ENCODE results near the gene ARL3.
"Not testable (repeated sequence)": the region's sequence is repeated elsewhere in the genome, so short reads cannot be mapped to it uniquely, and the experiment has no call there.

ARL3 gene

DNA sequence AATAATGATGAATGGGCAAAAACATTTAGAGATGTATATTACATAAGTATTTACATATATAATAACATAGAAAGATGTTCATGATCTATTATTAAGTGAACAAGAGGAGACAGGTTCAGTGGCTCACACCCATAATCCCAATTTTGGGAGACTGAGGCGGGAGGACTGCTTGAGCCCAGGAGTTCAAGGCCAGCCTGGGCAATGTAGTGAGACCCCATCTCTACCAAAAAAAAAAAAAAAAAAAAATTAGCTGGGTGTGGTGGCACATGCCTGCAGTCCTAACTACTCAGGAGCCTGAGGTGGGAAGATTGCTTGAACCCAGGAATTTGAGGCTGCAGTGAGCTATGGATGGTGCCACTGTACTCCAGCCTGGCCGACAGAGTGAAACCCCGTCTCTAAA is 12.4 kb downstream of the ARL3 start:
- no peak for DNase-seq

DNA sequence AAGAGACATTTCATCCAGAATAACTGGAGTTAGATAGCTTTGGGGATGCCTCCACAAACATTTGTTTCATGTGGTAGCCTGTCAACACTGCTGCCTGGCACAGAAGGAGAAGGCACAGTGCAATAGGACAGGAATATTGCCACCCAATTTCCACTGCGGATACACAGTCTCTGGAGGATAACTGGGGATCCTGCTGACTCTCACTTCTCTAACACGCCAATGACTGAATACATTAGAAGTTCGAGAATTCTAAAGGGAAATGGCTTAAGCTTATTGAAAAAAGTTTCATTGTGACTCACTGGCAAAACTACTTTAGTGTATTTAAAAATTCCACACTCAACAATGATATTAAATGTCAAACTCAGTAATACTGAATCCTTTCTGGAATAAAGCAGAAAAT is 12.9 kb downstream of the ARL3 start:
- DNase-seq: no peak

DNA sequence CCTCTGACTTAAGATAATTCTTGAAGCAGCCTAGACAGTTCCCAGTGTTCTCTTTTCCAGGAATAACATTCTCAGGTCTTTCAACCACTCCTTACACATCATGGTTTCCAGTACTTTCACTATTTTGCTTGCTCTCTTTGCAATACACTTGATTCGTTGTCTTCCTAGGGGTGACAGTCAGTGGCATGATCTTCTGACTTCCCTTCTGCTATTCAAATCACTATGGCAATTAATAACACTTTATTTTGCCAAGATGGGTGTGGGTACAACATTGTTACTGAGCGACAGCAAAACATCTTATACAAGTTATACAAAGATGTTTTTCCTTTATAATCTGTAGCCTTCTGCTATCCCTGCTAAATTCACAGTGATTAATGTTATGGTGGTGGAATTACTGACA is 15.3 kb downstream of the ARL3 start:
- DNase-seq: no peak

DNA sequence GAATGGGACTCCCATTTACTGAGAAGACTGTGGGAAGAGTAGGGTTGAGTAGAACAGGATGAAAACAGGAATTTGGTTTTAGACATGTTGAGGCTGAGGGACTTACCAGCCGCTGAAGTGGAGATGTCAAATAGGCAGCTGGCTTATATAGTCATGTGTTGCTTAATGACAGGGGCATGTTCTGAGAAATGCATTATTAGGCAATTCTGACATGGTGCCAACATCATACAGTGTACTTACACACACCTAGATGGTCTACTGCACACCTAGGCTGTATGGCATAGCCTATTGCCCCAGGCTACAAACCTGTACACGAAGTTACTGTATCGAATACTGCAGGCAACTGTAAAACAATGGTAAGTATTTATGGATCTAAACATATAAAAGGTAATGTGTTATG is 17.5 kb downstream of the ARL3 start:
- DNase-seq: no peak

DNA sequence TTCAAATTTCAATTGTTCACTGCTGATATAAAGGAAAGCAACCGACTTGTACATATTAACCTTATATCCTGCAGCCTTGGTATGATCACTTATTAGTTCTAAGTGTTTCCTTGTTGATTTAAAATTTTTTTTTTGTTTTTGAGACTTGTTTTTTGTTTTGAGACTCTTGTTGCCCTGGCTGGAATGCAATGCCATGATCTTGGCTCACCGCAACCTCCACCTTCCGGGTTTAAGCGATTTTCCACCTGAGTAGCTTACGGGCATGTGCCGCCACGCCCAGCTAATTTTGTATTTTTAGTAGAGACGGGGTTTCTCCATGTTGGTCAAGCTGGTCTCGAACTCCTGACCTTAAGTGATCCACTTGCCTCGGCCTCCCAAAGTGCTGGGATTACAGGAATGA is 18.8 kb downstream of the ARL3 start:
- not testable (repeated sequence) for DNase-seq

DNA sequence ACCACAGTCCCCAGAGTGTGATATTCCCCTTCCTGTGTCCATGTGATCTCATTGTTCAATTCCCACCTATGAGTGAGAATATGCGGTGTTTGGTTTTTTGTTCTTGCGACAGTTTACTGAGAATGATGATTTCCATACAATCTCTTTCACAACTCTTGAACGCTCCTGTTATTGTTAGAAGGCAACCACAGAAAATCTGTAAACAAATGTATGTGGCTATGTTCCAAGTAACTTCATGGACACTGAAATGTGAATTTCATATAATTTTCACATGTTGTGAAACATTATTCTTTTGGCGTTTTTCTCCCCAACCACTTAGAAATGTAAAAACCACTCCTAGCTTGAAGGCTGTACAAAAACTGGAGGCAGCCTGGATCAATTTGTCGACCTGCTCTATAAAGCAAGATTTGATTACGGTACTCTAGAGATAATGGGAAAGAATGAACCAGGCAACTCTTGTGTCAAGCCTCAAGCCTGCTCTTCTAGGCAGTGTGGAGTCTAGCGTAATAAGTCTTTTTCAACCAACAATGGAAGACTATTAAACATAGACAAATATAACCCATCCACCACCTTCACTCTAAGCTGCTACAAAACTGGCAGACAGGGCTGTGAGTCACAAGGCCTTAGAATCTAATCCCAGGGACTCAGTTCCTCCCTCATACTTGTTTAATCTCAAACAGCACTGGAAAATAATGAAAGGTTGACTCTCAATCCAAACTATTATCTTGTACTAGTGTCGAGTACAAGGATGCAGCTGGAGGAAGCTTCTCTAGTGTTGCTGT is 22.7 kb downstream of the ARL3 start:
- DNase-seq: no peak

DNA sequence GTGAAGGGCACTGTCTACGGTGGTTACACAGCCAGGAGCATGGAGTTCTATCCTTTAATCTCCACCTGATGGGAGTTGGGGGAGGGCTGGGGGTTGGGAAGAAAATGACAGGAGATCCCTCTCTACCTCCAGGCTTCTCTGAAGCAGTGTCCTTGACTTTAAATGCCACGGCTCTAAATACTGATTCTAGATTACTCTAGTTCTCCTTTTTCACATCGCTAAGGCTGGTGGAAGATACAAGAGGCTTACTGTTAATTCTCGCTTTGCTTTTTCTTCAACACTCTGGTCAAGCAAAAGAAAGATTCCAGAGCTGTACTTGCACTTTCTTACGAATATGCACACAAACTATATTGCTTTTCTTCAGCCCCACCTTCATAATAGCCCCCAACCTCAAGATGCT is 30.5 kb downstream of the ARL3 start:
- DNase-seq: no peak

DNA sequence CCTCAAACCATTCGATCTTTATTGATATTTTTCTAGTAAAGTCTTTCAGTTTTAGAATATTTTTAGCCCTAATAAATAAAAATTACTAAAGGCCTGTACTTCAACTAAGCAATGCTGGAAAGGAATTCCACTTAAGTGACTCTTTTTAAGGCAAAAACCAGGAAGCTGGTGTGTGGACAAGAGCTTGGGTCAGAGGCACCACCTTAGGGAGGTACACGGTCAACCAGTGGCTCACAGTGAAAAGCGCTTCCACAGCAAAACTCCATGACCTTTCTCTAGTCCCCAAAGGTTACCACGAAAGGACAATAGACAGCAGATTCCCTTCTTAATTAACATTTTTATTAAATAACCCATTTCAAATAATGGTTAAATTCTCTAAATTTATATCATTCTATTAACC is 31.2 kb downstream of the ARL3 start:
- no peak for DNase-seq

DNA sequence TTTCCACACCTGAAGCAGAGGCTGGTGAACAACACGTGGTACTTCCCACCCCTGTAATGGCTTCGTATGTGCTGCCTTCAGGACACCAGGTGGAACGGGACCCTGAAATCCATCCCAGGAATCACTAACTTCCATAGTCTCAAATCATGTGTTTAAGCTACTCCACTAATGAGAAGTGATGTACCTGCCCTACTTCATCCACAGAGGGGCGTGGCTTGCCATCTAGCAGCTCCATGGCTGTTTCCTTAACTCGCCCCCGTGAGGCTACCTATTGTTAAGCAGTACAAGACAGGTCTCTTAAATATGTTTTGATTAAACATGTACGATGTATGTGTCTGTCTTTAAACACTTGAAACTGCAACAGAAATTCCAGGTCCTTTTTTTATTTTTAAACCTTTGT is 31.8 kb downstream of the ARL3 start:
- DNase-seq: no peak

DNA sequence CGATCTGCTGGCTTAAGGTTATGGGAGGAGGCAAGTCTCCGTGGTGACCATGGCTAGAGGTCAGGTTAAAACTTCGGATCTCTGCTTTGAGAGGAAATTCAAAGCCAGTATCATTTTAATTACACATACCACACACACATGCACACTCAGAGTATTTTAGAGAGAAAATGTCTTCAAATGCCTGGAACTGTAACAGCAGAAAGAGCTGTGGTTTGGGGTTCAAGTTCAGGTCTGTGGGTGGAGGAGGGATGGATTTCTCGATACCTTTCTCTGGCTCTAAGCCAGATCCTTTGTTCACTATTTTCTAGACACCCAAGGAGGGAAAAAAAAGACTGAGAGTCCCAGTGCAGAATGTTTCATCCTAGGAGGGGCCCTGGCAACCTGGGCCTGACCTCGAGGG is 32.5 kb downstream of the ARL3 start:
- no peak for DNase-seq

DNA sequence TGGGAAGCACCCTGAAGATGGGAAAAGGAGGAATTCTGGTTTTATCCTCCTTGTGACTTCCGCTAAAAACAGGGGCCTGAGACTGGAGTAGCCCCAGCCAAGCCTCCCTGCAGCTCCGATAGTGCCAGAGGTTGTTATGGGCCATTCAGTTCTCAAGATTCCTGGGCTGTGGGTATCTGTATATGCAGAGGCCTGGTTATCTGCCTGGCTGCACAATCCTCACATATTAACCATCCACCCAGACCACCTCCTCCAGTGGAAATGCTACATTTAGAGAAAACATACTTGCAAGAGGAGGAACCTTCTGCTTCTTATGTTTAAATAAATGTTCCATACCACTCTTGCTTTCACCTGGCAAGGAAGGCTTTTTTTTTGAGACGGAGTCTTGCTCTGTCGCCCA is 34.6 kb downstream of the ARL3 start:
- no peak for DNase-seq

DNA sequence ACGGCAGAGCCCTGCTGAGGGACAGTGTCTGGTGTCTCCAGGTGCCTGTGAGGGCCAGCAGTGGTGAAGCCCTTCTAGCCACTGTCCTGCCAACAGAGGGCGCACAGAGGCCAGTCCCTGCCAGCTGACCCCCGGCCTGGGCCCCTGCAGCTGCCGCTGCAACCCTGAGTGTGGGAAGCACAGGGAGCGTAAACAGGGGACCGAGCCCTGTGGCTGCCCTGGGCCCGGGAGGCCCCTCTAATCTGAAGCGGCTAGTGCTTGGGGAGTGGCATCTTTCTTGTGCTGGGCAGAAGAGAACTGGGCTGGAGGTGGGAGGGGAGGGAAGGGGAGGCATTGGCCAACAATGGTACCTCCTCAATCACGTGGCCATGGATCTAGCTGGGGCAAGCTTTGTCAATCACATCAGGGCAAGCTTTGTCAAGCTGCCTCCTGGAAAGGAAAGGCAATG is 35.3 kb downstream of the ARL3 start:
- no peak for DNase-seq

DNA sequence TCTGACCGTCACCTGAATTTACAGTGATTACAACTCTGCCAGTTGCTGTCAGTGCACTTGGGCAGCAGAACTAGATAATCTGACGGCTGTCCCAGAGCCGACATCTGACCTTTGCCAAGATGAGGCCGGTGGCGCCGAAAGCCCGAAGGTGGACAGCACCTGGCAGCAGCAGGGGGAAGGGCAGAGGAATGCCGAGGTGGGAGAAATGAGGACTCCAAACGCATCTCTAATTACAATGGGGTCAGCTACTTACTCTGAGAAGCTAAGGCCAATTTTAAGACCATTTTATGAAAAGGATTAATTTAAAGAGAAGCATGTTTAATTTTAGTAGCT is 36.2 kb downstream of the ARL3 start:
- no peak for DNase-seq

DNA sequence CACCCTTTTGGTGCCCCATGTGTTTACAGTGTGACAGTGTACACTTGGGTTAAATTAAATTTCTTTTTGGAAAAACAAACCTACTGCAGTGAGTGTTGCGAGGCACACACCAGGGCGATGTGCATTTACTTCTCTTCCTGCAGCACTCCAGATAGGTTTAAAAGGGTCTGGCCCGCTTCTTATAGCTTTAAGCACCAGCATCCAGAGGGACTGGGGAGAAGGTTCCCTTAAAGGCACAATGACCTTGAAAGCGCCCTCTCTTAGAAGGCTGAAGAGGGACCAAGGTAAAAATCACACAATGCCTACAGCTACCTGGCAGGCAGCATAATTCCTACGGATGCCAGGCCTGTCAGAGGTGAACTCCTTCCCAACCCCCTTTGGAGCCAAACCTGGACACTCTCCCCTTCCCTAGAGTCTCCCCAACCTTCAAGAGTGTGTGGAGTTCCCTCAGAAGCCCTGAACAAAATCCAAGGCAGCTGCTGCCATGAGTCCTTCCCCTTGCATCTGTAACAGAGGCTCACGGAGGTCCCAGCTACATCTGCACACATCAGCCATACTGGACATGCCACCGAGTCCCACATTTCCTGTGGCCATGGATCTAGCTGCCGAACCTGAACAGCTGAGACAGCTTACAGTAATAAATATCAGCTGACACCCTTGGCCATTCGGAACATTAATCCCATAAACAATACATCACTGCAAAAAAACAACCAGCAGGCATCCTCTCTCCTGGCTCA is 36.7 kb downstream of the ARL3 start:
- no peak for DNase-seq

DNA sequence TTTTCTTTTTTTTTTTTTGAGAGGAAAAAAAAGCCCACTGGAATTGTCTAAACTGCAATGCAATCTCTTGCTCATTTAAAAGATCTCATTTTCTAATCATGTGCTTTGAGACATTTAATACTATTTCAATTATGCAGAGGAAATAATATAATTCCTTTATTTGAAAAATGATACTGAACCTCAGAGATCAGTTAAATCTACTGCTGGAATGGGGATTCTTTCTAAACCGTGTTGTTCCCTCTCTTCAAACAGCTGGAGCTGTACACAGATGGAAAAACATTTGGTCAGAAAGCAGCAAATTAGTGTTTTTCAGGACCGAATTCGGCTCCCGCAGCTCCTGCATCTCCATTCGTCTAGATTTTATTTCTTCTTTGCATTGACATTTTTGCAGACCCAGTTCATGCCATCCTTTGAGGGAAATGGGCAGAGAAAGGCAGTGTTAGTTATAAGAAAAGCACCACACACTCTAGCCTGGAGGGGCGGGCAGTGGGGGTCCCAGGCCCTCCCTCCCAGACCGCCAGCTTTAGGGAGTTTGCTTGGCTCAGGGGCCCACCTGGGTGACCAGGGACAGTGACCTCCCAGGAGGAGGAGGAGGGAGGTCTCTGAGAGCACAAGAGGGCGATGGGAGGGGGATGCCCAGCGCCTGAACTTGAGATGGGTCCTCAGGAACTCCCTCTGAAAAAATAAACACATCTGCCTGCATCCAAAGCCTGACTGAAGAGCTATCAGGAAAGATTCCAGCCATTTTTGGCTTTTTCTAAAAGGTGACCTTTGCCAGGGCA is 37.5 kb downstream of the ARL3 start:
- DNase-seq: no peak

DNA sequence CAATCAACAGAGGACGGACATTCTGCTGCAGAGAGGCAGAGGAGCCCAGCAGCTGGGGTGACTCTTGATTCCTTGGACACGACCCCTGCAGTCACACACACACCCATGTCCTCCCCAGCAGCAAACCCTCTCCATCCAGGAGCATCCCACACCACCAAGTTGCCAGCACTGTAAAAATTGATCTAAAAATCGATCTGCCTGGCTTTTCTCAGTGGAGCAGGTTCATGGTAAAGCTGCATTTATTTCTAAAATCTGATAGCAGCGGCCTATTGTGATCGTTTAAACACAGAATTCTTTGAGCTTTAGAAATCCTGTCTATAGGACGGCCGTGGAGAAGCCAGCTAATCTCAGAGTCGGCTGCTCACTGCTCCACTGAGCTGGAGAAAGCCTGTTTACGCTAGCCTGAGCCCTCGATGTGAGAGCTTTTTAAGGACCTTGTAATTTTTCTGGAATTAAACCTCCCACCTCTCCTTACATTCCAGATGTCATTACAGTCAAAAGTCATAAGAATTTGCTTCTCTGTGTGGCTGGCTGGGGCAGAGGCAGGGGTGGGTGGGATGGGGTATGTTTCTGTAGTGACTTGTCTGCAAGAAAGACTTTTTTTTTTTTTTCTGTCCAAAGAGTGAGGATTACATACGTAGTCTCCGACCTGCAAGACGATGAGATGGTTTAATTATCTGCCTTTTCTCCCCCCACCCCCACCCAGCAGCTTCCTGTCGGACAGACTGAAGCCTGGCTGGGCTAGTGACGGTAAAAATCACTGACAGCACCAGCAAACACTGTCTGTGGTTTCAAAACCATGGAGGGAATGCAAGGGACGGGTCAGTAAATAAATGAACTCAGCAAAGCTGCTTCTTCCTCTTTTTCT is 38.3 kb downstream of the ARL3 start:
- no peak for DNase-seq

DNA sequence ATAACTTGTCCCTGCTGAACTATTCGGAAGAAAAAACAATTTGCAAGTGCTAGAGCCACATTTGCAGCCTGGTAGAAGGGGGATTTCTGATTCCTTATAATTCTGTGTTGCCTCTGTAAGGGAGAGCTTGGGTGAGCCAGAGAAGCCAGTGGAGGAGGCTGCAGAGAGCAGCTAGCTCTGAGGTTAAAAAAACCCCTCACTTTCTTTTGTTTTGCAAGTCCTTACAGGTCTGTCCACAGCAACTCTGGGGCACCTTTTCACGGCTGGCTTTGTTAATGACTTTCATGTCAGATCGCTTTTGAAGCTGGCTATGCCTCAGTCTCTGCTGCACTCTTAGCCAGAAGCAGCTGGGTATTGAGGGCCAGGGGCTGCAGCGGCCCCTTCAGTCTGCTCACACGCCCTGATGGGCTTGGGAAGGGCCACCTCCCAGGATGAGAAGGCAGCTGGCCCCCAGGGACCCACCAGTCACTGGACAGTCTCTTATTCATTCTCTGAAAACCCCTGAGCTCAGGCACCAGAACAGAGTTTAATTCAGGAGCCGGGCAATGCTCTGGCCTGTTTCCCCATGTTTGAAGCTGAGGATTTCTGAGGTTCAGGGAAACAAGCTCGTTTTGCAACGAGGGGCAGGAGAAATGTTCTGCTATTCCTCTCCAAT is 39.1 kb downstream of the ARL3 start:
- no peak for DNase-seq

DNA sequence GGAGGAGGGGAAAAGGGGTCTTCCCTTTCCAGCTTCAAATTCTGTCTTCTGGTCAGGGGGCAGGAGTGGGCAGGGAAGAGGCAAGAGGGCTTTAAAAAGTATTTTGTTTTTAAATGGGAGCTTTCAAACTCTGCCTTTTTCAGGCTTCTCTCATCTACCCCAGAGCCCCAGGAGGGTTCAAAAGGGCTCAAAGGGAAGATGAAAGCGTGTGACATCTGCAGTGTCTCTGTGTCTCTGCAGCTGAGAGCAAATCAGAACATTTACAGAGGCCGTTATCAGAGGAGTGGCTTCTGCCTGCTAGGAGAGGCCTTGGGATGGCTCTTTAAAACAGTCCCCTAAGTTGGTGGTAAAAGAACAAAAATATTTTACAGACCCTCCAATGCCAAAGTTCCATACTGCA is 39.6 kb downstream of the ARL3 start:
- no peak for DNase-seq

DNA sequence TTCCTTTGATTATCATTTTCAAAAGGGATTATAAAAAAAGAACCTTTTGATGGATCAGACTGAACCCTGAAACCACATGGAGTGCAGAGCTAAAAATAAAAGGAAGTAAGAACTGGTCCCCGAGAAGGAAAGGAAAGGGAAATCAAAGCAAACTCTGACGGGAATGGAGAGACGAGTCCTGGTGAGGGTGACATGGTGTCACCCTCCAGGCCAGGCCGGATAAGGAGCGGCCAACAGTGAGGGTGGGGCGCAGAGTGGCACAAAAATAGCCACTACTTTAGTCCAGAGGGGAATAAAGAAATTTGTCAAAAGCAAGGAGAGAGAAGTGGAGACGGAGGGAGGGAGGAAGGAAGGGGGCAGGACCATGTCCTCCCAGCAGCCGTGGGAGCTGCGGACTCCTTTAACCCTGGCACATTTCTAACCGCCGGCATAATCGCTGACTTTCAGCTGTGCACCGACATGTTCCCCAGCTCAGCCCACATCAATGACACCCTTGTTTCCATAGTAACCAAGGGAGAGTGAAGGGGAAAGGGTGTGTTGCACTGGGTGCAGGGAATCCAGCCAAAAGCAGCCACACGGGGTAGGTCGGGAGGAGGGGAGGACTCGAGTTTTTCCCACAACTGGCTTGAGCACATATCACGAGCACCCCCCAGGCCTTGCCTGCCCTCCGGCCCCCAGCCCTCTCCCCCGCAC is 40.2 kb downstream of the ARL3 start:
- peak; percentile 57 for DNase-seq

DNA sequence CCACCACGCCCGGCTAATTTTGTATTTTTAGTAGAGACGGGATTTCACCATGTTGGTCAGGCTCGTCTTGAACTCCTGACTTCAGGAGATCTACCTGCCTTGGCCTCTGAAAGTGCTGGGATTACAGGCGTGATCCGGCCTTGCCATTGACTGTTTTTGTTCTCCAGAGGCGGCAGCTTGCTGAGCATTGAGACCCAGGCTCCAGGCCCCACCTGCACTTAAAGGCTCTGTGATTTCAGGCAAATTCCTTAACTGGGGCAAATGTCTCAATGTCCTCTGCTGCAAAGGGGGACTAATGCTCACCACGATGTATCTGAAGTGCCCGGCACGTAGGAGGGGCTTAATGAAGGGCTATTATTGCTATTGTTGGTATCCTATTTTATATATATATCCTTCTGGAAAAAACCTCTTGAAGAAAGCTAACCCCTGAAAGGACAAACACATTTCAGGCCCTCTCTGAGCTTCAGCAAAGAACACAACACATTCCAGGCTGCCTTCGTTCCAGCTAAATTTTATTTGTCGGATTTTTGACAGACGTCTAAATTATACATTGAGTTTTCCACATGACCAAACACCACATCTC is 40.9 kb downstream of the ARL3 start:
- DNase-seq: no peak

DNA sequence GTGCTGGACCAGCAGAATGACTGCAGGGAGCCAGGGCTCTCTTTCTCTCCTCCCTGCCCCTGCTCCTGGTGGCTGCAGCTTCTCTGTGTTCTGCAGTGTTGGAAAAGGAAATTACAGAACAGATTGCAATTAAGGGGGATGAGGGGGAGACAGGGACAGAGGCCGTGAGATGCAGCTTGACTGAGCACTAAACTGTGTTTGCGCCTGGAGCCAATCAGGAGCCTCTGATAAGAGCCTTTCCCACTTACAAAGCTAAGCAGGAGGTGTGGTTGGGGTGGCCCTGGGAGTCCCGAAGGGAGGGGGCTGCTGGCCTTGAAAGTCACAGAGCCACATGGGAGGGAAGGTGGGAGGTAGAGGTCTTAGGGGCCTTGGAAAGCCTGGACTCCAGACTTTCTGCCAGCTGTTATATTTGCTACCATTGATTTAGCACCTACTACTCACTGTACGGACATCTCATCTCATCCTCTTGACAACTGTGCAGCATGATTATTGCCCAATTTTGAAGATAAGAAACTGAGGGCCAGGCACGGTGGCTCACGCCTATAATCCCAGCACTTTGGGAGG is 43.2 kb downstream of the ARL3 start:
- no peak for DNase-seq

Data from activated CD4-positive, CD25-positive, alpha-beta regulatory T cell treated with anti-CD3 and anti-CD28 coated beads, Interleukin-2, amount 50 U/mL, for 72 hours (primary cell).